Effector memory CD4-positive, alpha-beta T cell (primary cell): ENCODE data around the gene PLCL1.

Source experiments
- DNase-seq, 3 donors: peaks; one replicate each; pipeline ENCODE4 v3.0.0-alpha.2; 2020
- H3K27ac ChIP-seq: 2 replicates; pipeline ENCODE4 v1.7.0; 2013; ENCODE audit warnings: mild to moderate bottlenecking, low read length, moderate library complexity; ENCODE audit not compliant: insufficient read depth, poor library complexity, severe bottlenecking
- H3K27me3 ChIP-seq: replicated peaks from 2 replicates; pipeline ENCODE4 v1.7.0; 2013; ENCODE audit warnings: mild to moderate bottlenecking, low read length; ENCODE audit not compliant: insufficient read depth, control insufficient read depth, poor library complexity, severe bottlenecking
- H3K36me3 ChIP-seq: 2 replicates; pipeline ENCODE4 v1.7.0; 2013; ENCODE audit warnings: mild to moderate bottlenecking, low read length, moderate library complexity; ENCODE audit not compliant: control insufficient read depth, insufficient read depth
- H3K4me1 ChIP-seq: 2 replicates; pipeline ENCODE4 v1.7.0; 2013; ENCODE audit warnings: low read length, mild to moderate bottlenecking; ENCODE audit not compliant: control insufficient read depth, insufficient read depth, poor library complexity, severe bottlenecking
- H3K4me3 ChIP-seq: 2 replicates; pipeline ENCODE4 v1.7.0; 2013; ENCODE audit warnings: low read length, low read depth, mild to moderate bottlenecking; ENCODE audit not compliant: insufficient read depth, poor library complexity, severe bottlenecking
- H3K9me3 ChIP-seq: 2 replicates; pipeline ENCODE4 v1.7.0; 2013; ENCODE audit warnings: mild to moderate bottlenecking, low read length, moderate library complexity; ENCODE audit not compliant: control insufficient read depth

PLCL1 gene

GRCh38 chr2:198162276-198162675 is 357.9 kb downstream of the PLCL1 start:
- H3K27me3 ChIP-seq = no peaks in the 10 kb centered on the region
- H3K36me3 ChIP-seq = no peaks in the 10 kb centered on the region
- no peaks in the 10 kb centered on the region for H3K9me3 ChIP-seq
- DNase-seq = no peak
- H3K4me3 ChIP-seq = no peak overlapping the region
- no peak overlapping the region for H3K27ac ChIP-seq
- no peaks in the 10 kb centered on the region for H3K4me1 ChIP-seq

- no peak for DNase-seq
- H3K9me3 ChIP-seq = no peaks in the 10 kb centered on the region
- H3K4me1 ChIP-seq = no peaks in the 10 kb centered on the region
- no peaks in the 10 kb centered on the region for H3K27me3 ChIP-seq
- no peaks in the 10 kb centered on the region for H3K36me3 ChIP-seq
- no peak overlapping the region for H3K4me3 ChIP-seq
- no peak overlapping the region for H3K27ac ChIP-seq
Observed at GRCh38 chr2:198164843-198165242, 360.4 kb downstream of the PLCL1 start.

DNA sequence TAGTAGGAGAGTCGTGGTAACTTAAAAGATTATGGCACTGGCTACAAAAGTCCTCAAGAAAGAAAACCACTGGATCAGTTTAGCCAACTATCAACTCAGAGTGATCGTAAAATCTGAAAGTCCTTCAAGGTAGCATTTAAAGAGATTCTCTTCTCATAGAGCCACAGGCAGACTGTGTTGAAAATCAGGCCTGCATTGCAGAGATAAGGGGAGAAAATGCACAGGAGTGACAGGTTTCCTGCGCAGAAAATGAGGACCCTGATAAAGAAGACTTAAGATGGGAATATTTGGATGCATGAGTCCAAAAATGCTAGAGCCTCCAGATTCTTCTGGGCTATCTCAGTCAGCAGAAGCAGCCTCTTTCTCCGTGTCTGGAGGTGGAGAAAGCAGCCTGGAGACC is 360.9 kb downstream of the PLCL1 start:
- no peak for DNase-seq
- no peak overlapping the region for H3K4me3 ChIP-seq
- H3K36me3 ChIP-seq = no peaks in the 10 kb centered on the region
- no peaks in the 10 kb centered on the region for H3K9me3 ChIP-seq
- no peak overlapping the region for H3K27ac ChIP-seq
- H3K4me1 ChIP-seq = no peaks in the 10 kb centered on the region
- H3K27me3 ChIP-seq = no peaks in the 10 kb centered on the region

GRCh38 chr2:198167346-198167745 is 363.0 kb downstream of the PLCL1 start:
- no peaks in the 10 kb centered on the region for H3K27me3 ChIP-seq

GRCh38 chr2:198168651-198169050 is 364.3 kb downstream of the PLCL1 start:
- Histone ChIP-seq H3K36me3 (no peaks in the 10 kb centered on the region), H3K4me3 (no peak overlapping the region), H3K9me3 (no peaks in the 10 kb centered on the region), H3K4me1 (no peaks in the 10 kb centered on the region), H3K27ac (no peak overlapping the region), H3K27me3 (no peaks in the 10 kb centered on the region)
- DNase-seq = no peak

More at GRCh38 chr2:198167346-198167745, 363.0 kb downstream of the PLCL1 start:
- Histone ChIP-seq H3K36me3 (no peaks in the 10 kb centered on the region), H3K4me3 (no peak overlapping the region), H3K27ac (no peak overlapping the region), H3K4me1 (no peaks in the 10 kb centered on the region), H3K9me3 (no peaks in the 10 kb centered on the region)
- no peak for DNase-seq

GRCh38 chr2:198173242-198173641 is 368.8 kb downstream of the PLCL1 start:
- DNase-seq = no peak
- Histone ChIP-seq H3K27me3 (no peaks in the 10 kb centered on the region), H3K4me1 (no peaks in the 10 kb centered on the region), H3K36me3 (no peaks in the 10 kb centered on the region), H3K9me3 (no peaks in the 10 kb centered on the region), H3K27ac (no peak overlapping the region), H3K4me3 (no peak overlapping the region)

- Histone ChIP-seq H3K27me3 (no peaks in the 10 kb centered on the region), H3K27ac (no peak overlapping the region), H3K4me3 (no peak overlapping the region), H3K4me1 (no peaks in the 10 kb centered on the region), H3K36me3 (no peaks in the 10 kb centered on the region), H3K9me3 (no peaks in the 10 kb centered on the region)
- DNase-seq = no peak
Observed at GRCh38 chr2:198173864-198174263, 369.5 kb downstream of the PLCL1 start.

- Histone ChIP-seq H3K36me3 (no peaks in the 10 kb centered on the region), H3K27me3 (no peaks in the 10 kb centered on the region), H3K4me3 (no peak overlapping the region), H3K9me3 (no peaks in the 10 kb centered on the region), H3K27ac (no peak overlapping the region), H3K4me1 (no peaks in the 10 kb centered on the region)
- no peak for DNase-seq
Observed at GRCh38 chr2:198175271-198175670, 370.9 kb downstream of the PLCL1 start.

DNA sequence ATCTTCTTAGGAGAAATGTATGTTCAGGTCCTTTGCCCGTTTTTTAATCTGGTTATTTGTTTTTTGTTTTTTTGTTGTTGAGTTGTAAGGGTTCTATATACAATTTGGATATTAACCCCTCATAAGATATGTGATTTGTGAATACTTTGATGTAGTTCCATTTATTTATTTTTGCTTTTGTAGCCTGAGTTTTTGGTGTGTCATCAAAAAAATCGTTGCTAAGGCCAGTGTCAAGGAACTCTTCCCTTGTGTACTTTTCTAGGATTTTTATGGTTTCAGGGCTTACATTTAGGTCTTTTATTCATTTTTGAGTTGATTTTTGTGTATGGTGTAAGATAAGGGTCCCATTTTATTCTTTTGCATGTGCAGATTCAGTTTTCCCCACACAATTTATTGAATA is 372.6 kb downstream of the PLCL1 start:
- DNase-seq = no peak
- Histone ChIP-seq H3K4me3 (no peak overlapping the region), H3K27me3 (no peaks in the 10 kb centered on the region), H3K4me1 (no peaks in the 10 kb centered on the region), H3K27ac (no peak overlapping the region), H3K36me3 (no peaks in the 10 kb centered on the region), H3K9me3 (no peaks in the 10 kb centered on the region)

DNA sequence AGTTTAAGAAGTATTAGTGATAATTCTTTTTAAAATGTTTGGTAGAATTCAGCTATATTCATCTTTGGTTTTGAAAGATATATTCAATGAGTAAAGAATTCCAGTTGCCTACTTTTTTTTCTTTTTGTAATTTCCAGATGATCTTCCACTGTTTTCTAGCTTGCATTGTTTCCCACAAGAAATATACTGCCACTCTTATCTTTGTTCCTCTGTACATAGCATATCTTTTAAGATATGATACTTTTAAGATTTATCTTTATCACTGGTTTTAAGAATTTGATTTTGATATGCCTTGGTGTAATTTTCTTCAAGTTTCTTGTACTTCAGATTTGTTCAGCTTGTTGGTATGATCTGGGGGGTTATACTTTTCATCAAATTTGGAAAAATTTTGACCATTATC is 374.4 kb downstream of the PLCL1 start:
- no peaks in the 10 kb centered on the region for H3K4me1 ChIP-seq
- no peaks in the 10 kb centered on the region for H3K36me3 ChIP-seq
- no peaks in the 10 kb centered on the region for H3K9me3 ChIP-seq
- H3K27ac ChIP-seq = no peak overlapping the region
- H3K4me3 ChIP-seq = no peak overlapping the region
- DNase-seq = no peak
- no peaks in the 10 kb centered on the region for H3K27me3 ChIP-seq

DNA sequence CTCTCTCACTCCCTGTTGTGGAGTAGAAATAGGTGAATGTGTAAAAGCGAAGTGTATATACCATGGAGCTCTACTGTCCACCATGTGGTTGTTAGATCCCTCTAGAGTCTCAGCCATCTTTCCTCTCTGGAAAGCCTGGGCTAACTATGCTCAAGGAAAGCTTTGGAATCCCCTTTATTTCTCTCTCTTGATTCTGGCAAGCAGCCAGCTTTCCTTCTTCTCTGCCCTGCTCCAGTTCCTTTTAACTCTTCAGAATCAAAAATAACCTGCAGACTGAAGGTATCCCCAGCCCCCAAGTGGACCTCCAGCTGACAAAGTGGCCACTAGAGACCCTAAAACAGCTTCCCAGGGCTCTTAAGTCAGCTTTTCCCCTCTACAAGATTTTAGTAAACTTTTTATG is 381.9 kb downstream of the PLCL1 start:
- no peaks in the 10 kb centered on the region for H3K36me3 ChIP-seq
- no peak overlapping the region for H3K4me3 ChIP-seq
- H3K27me3 ChIP-seq = no peaks in the 10 kb centered on the region
- H3K9me3 ChIP-seq = no peaks in the 10 kb centered on the region
- no peak for DNase-seq
- no peaks in the 10 kb centered on the region for H3K4me1 ChIP-seq
- no peak overlapping the region for H3K27ac ChIP-seq
